ENCODE results near the gene NAA10. TPM values are rescaled to one million over a fixed set of nuclear protein-coding genes. Genes with fewer than 3 reads are reported as not detected.

NAA10 gene
- total and polyA plus RNA-seq, 11 donors, result 52.5 to 221 (median 91.5) TPM

GRCh38 chrX:153885968-153886903 lies 48.6 kb downstream of the NAA10 start, which contains the start of gene L1CAM:
Gene L1CAM, minus strand, starts transcription at chrX:153886173. Its CDS starts 10,337 bp downstream, at chrX:153875836.
- peak in 2 of 5 donors; percentile 15 to 21 for DNase-seq
- 1 to 33% (median 14%) methylated on average over 13 to 81 of the region's 94 CpGs for WGBS, 4 donors
- Histone ChIP-seq H3K27ac (no peak within 1 kb of the TSS), H3K36me3 (no peaks in the 10 kb centered on the region), H3K4me1 (peaks cover 0 to 20% (median 0%) of the 10 kb centered on the region in 12 donors), H3K27me3 (peaks cover 0 to 94% (median 23%) of the 10 kb centered on the region in 9 donors), H3K4me3 (peak within 1 kb of the TSS in 7 of 12 donors; percentile 15 to 38 (median 21)), H3K9me3 (no peaks in the 10 kb centered on the region)
- no peak for ATAC-seq
- TF ChIP-seq POLR2A (IDR thresholded peaks at IDR 0.05) (no peak), CTCF (IDR thresholded peaks at IDR 0.05) (no peak)
- intact Hi-C loops (cut with DNase I), result loop anchor here in 1 of 10 donors (5.0 kb wide), 1 partner anchor 59 kb away; no protein-coding TSS in a partner anchor

- Histone ChIP-seq H3K36me3 (no peaks in the 10 kb centered on the region), H3K9me3 (no peaks in the 10 kb centered on the region), H3K4me3 (peak overlapping the region in 5 of 12 donors; percentile 6 to 38 (median 28)), H3K27ac (no peak overlapping the region), H3K27me3 (peaks cover 0 to 93% (median 23%) of the 10 kb centered on the region in 9 donors), H3K4me1 (peaks cover 0 to 20% (median 0%) of the 10 kb centered on the region in 12 donors)
- intact Hi-C loops (cut with DNase I), result loop anchor here in 1 of 10 donors (5.0 kb wide), 1 partner anchor 58 kb away; no protein-coding TSS in a partner anchor
- TF ChIP-seq CTCF (IDR thresholded peaks at IDR 0.05), result no peak
- TF ChIP-seq POLR2A (IDR thresholded peaks at IDR 0.05), result no peak
- WGBS, 4 donors, result 5 to 47% (median 20%) methylated on average over 21 to 32 of the region's 32 CpGs
- ATAC-seq (no peak), DNase-seq (peak in 1 of 5 donors; percentile 14)
Measured at GRCh38 chrX:153885208-153885787, 49.5 kb downstream of the NAA10 start.

GRCh38 chrX:153884590-153884989 lies 50.2 kb downstream of the NAA10 start:
- TF ChIP-seq POLR2A (IDR thresholded peaks at IDR 0.05) (no peak), CTCF (IDR thresholded peaks at IDR 0.05) (no peak)
- Histone ChIP-seq H3K27ac (no peak overlapping the region), H3K27me3 (peaks cover 0 to 95% (median 23%) of the 10 kb centered on the region in 9 donors), H3K4me1 (peaks cover 0 to 20% (median 0%) of the 10 kb centered on the region in 12 donors), H3K9me3 (no peaks in the 10 kb centered on the region), H3K4me3 (peak overlapping the region in 1 of 12 donors; percentile 38), H3K36me3 (no peaks in the 10 kb centered on the region)
- peak in 2 of 5 donors; percentile 3 to 12 for DNase-seq
- intact Hi-C loops (cut with DNase I), result no loop called here
- WGBS, 4 donors, result 48 to 70% (median 54%) methylated on average over 6 of the region's 6 CpGs
- no peak for ATAC-seq

- WGBS, 4 donors, result 53 to 64% (median 58%) methylated on average over 13 of the region's 13 CpGs
- TF ChIP-seq CTCF (IDR thresholded peaks at IDR 0.05) (no peak), POLR2A (IDR thresholded peaks at IDR 0.05) (no peak)
- H3K4me3 ChIP-seq, result no peak overlapping the region
- DNase-seq, result peak in 2 of 5 donors; percentile 3 to 27
- H3K4me1 ChIP-seq, result peaks cover 0 to 20% (median 0%) of the 10 kb centered on the region in 12 donors
- intact Hi-C loops (cut with DNase I), result no loop called here
- ATAC-seq, result no peak
- H3K9me3 ChIP-seq, result no peaks in the 10 kb centered on the region
- H3K27ac ChIP-seq, result no peak overlapping the region
- H3K27me3 ChIP-seq, result peaks cover 0 to 95% (median 23%) of the 10 kb centered on the region in 9 donors
- H3K36me3 ChIP-seq, result no peaks in the 10 kb centered on the region
Measured at GRCh38 chrX:153884136-153884535, 50.7 kb downstream of the NAA10 start.

Data from heart left ventricle (tissue), 16 donors.